ENCODE data around the gene GPR62. TPM values are rescaled to one million over a fixed set of nuclear protein-coding genes. Genes with fewer than 3 reads are reported as not detected.
"Not testable (repeated sequence)": the region's sequence is repeated elsewhere in the genome, so short reads cannot be mapped to it uniquely, and the experiment has no call there.

The GPR62 gene, protein sequence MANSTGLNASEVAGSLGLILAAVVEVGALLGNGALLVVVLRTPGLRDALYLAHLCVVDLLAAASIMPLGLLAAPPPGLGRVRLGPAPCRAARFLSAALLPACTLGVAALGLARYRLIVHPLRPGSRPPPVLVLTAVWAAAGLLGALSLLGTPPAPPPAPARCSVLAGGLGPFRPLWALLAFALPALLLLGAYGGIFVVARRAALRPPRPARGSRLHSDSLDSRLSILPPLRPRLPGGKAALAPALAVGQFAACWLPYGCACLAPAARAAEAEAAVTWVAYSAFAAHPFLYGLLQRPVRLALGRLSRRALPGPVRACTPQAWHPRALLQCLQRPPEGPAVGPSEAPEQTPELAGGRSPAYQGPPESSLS
- not detected for total RNA-seq

- Mint-ChIP-seq H3K4me3 (peak within 1 kb of the TSS; percentile 13), H3K27me3 (peaks cover 24% of the 10 kb centered on the region), H3K27ac (no peak within 1 kb of the TSS), H3K36me3 (ENCODE audit: low read depth) (peaks cover 7% of the 10 kb centered on the region), H3K4me1 (peaks cover 10% of the 10 kb centered on the region), H3K9me3 (no peaks in the 10 kb centered on the region)
- no peak for ATAC-seq (replicated peaks)
These were observed at the start of gene GPR62 for GRCh38 chr3:51955175-51955892. Gene GPR62 (plus strand): TSS chr3:51955381. CDS start chr3:51955653, 272 bp downstream.

DNA sequence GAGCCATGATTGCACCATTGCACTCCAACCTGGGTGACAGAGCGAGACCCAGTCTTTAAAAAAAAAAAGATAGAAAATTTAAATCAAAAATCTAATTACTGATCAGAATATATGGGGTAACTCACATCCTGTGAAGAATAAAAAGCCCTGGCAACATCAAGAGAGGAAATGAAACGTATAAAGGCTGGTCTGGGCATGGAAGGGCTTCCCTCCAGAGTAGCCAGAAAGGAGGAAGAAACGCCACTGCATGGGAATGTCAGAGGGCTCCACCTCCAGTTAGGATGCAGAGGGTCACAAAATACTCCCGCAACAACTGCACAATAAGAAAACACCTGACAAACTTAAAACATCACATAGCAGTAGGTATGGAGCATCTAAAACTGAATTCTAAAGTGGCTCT, 47.2 kb upstream of the GPR62 start:
- peaks cover 17% of the 10 kb centered on the region for H3K9me3 Mint-ChIP-seq
- ATAC-seq (replicated peaks), result no peak
- no peak overlapping the region for H3K27ac Mint-ChIP-seq
- no peaks in the 10 kb centered on the region for H3K4me1 Mint-ChIP-seq
- H3K4me3 Mint-ChIP-seq, result no peak overlapping the region
- H3K27me3 Mint-ChIP-seq, result peaks cover 22% of the 10 kb centered on the region
- no peaks in the 10 kb centered on the region for H3K36me3 Mint-ChIP-seq (ENCODE audit: low read depth)

GRCh38 chr3:51916418-51916817, 38.8 kb upstream of the GPR62 start:
- Mint-ChIP-seq H3K4me1 (no peaks in the 10 kb centered on the region), H3K36me3 (ENCODE audit: low read depth) (no peaks in the 10 kb centered on the region), H3K9me3 (no peaks in the 10 kb centered on the region), H3K4me3 (no peak overlapping the region), H3K27me3 (no peaks in the 10 kb centered on the region), H3K27ac (no peak overlapping the region)
- ATAC-seq (replicated peaks), result no peak

- Mint-ChIP-seq H3K27me3 (no peaks in the 10 kb centered on the region), H3K9me3 (no peaks in the 10 kb centered on the region), H3K27ac (no peak overlapping the region), H3K36me3 (ENCODE audit: low read depth) (no peaks in the 10 kb centered on the region), H3K4me3 (no peak overlapping the region), H3K4me1 (no peaks in the 10 kb centered on the region)
- no peak for ATAC-seq (replicated peaks)
These were observed 34.1 kb upstream of the GPR62 start for GRCh38 chr3:51921081-51921578.

- H3K4me3 Mint-ChIP-seq, result no peak overlapping the region
- no peaks in the 10 kb centered on the region for H3K4me1 Mint-ChIP-seq
- H3K27ac Mint-ChIP-seq, result no peak overlapping the region
- ATAC-seq (replicated peaks), result no peak
- H3K27me3 Mint-ChIP-seq, result no peaks in the 10 kb centered on the region
- H3K36me3 Mint-ChIP-seq (ENCODE audit: low read depth), result peaks cover 16% of the 10 kb centered on the region
- H3K9me3 Mint-ChIP-seq, result no peaks in the 10 kb centered on the region
These were observed 27.9 kb upstream of the GPR62 start for GRCh38 chr3:51927061-51927977.

- Mint-ChIP-seq H3K4me1 (no peaks in the 10 kb centered on the region), H3K27me3 (no peaks in the 10 kb centered on the region), H3K9me3 (no peaks in the 10 kb centered on the region), H3K36me3 (ENCODE audit: low read depth) (peaks cover 27% of the 10 kb centered on the region), H3K27ac (no peak overlapping the region), H3K4me3 (no peak overlapping the region)
- no peak for ATAC-seq (replicated peaks)
These were observed 26.7 kb upstream of the GPR62 start for GRCh38 chr3:51928438-51928837.

GRCh38 chr3:51928981-51929380, 26.2 kb upstream of the GPR62 start:
- H3K4me1 Mint-ChIP-seq; ATAC-seq (replicated peaks); H3K4me3 Mint-ChIP-seq; H3K27ac Mint-ChIP-seq; H3K9me3 Mint-ChIP-seq; H3K27me3 Mint-ChIP-seq: not testable (repeated sequence)
- H3K36me3 Mint-ChIP-seq (ENCODE audit: low read depth), result peaks cover 31% of the 10 kb centered on the region

- H3K4me3 Mint-ChIP-seq, result no peak overlapping the region
- no peak for ATAC-seq (replicated peaks)
- H3K4me1 Mint-ChIP-seq, result no peaks in the 10 kb centered on the region
- no peak overlapping the region for H3K27ac Mint-ChIP-seq
- peaks cover 36% of the 10 kb centered on the region for H3K36me3 Mint-ChIP-seq (ENCODE audit: low read depth)
- no peaks in the 10 kb centered on the region for H3K9me3 Mint-ChIP-seq
- H3K27me3 Mint-ChIP-seq, result no peaks in the 10 kb centered on the region
These were observed 25.7 kb upstream of the GPR62 start for GRCh38 chr3:51929420-51930003.

DNA sequence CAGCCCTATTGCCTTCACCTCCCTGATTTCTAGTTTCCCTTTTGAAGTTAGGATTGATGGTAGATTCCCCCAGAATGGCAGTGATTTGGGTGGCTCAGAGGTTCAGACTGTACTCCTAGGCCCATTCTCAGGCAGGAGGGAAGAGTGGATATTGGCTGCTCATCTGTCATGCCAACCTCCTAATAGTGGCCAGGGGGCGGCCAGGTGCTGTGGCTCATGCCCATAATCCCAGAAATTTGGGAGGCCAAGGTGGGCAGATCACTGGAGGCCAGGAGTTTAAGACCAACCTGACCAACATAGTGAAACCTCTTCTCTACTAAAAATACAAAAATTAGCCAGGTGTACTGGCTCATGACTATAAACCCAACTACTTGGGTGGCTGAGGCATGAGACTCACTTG, 24.7 kb upstream of the GPR62 start:
- H3K9me3 Mint-ChIP-seq, result no peaks in the 10 kb centered on the region
- no peaks in the 10 kb centered on the region for H3K27me3 Mint-ChIP-seq
- H3K4me1 Mint-ChIP-seq, result no peaks in the 10 kb centered on the region
- H3K27ac Mint-ChIP-seq, result no peak overlapping the region
- H3K4me3 Mint-ChIP-seq, result no peak overlapping the region
- peaks cover 45% of the 10 kb centered on the region for H3K36me3 Mint-ChIP-seq (ENCODE audit: low read depth)
- no peak for ATAC-seq (replicated peaks)

DNA sequence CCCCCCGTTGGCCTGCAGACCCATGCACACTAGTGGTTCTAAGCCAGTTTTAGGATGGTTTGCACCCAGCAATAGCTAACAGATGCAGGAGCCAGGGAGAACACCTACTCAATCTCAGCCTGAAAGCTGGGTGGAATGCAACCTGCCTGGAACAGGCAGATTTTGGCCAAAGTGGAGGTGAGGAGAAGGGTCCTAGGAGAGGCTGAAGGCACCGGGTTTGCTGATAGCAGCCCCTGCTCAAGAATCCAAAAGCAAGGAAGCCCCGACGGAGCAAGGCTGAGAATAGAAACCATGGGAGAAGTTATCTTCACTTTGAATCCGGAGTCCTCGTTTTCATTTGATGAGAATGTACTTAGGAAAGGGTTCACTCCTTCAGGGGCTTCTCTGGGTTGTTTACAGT, 23.4 kb upstream of the GPR62 start:
- Mint-ChIP-seq H3K9me3 (no peaks in the 10 kb centered on the region), H3K27ac (no peak overlapping the region), H3K36me3 (ENCODE audit: low read depth) (peaks cover 59% of the 10 kb centered on the region)

GRCh38 chr3:51932471-51933370, 22.5 kb upstream of the GPR62 start:
- no peak overlapping the region for H3K27ac Mint-ChIP-seq
- H3K36me3 Mint-ChIP-seq (ENCODE audit: low read depth), result peaks cover 68% of the 10 kb centered on the region
- H3K27me3 Mint-ChIP-seq, result no peaks in the 10 kb centered on the region
- H3K9me3 Mint-ChIP-seq, result no peaks in the 10 kb centered on the region
- H3K4me1 Mint-ChIP-seq, result no peaks in the 10 kb centered on the region
- no peak for ATAC-seq (replicated peaks)
- no peak overlapping the region for H3K4me3 Mint-ChIP-seq

More for the DNA sequence above, 23.4 kb upstream of the GPR62 start:
- Mint-ChIP-seq H3K27me3 (no peaks in the 10 kb centered on the region), H3K4me1 (no peaks in the 10 kb centered on the region), H3K4me3 (no peak overlapping the region)
- no peak for ATAC-seq (replicated peaks)

GRCh38 chr3:51933471-51934138, 21.6 kb upstream of the GPR62 start:
- Mint-ChIP-seq H3K4me3 (no peak overlapping the region), H3K27me3 (no peaks in the 10 kb centered on the region), H3K27ac (no peak overlapping the region), H3K4me1 (no peaks in the 10 kb centered on the region), H3K36me3 (ENCODE audit: low read depth) (peaks cover 77% of the 10 kb centered on the region), H3K9me3 (no peaks in the 10 kb centered on the region)
- ATAC-seq (replicated peaks), result no peak

Data from activated T-helper 17 cell treated with anti-CD3 and anti-CD28 coated beads, Interleukin-2, amount 50 U/mL, for 72 hours (primary cell).